Measurements from ENCODE around the gene CHRNA7. TPM values are rescaled to one million over a fixed set of nuclear protein-coding genes. Genes with fewer than 3 reads are reported as not detected.

Gene CHRNA7
- total and polyA plus RNA-seq, 9 of the 15 experiments (the other 6 are each of a cell fraction or from before 2014, with no cell fraction given): 0.04 TPM; not detected in 8

- TF ChIP-seq ZSCAN32 (CRISPR knock-in tag; IDR thresholded peaks at IDR 0.05): no peak
- no peak for TF ChIP-seq ARID1B (IDR thresholded peaks at IDR 0.05)
- no peak for TF ChIP-seq ZNF76 (CRISPR knock-in tag; IDR thresholded peaks at IDR 0.05; ENCODE audit: borderline replicate concordance)
- no peak for TF ChIP-seq ZNF324 (CRISPR knock-in tag; IDR thresholded peaks at IDR 0.05)
Measured at GRCh38 chr15:32120577-32121383, 90.5 kb downstream of the CHRNA7 start (continued).

- DNase-seq (ENCODE audit: extremely low read depth in 1 of 4, low spot score in 3 of 4) (no peak), FAIRE-seq (no peak), ATAC-seq (no peak)
- H3K79me2 ChIP-seq (ENCODE audit: control insufficient read depth, insufficient read depth, low read length): no peaks in the 10 kb centered on the region
- H2AFZ ChIP-seq (ENCODE audit: low read depth, low read length): no peak overlapping the region
- TF ChIP-seq TRIM24 (IDR thresholded peaks at IDR 0.05) (no peak), CBFA2T2 (conservative IDR thresholded peaks at IDR 0.05) (no peak), MECOM (CRISPR knock-in tag; IDR thresholded peaks at IDR 0.05) (no peak), HES1 (IDR thresholded peaks at IDR 0.05; ENCODE audit: low read depth) (no peak), KLF1 (tag; IDR thresholded peaks at IDR 0.05) (no peak), ZFPM2 (CRISPR knock-in tag; IDR thresholded peaks at IDR 0.05) (no peak), RBM15 (IDR thresholded peaks at IDR 0.05; ENCODE audit: insufficient read depth, low read length) (no peak), ZFP1 (CRISPR knock-in tag; IDR thresholded peaks at IDR 0.05) (no peak), ZNF274 (IDR thresholded peaks at IDR 0.05; ENCODE audit: borderline replicate concordance, low read depth, low read length) (no peak)
- no peak overlapping the region for H3K4me3 ChIP-seq
- ChIA-PET CTCF (ENCODE audit: low intra/inter-chr PET ratio) (no interaction called here), POLR2A (no interaction called here)
- intact Hi-C loops (cut with micrococcal nuclease) (no loop called here), in situ Hi-C loops (cut with MboI) (no loop called here)
- no peaks in the 10 kb centered on the region for H3K36me3 ChIP-seq (ENCODE audit: control insufficient read depth, insufficient read depth, low read length)
- no peaks in the 10 kb centered on the region for H3K9me1 ChIP-seq (ENCODE audit: control insufficient read depth, insufficient read depth, low read length)
- no peak overlapping the region for H3K27ac ChIP-seq (ENCODE audit: extremely low read depth, low read depth, low read length)
- H4K20me1 ChIP-seq (replicated peaks; ENCODE audit: control insufficient read depth, insufficient read depth, low read length): no peaks in the 10 kb centered on the region
- no peak overlapping the region for H3K9ac ChIP-seq (ENCODE audit: insufficient read depth in 1 of 2, low read depth in 2 of 2, low read length in 2 of 2)
- WGBS (ENCODE audit: insufficient coverage, low coverage, missing lambda C conversion rate): 0% methylated on average over 6 of the region's 6 CpGs
- H3K27me3 ChIP-seq (ENCODE audit: control insufficient read depth in 2 of 2, insufficient read depth in 2 of 2, low read length in 2 of 2): peaks cover 0 to 12% of the 10 kb centered on the region in 2 experiments; a peak in 1 of 5 replicates
- H3K4me1 ChIP-seq (replicated peaks in 1 of 2; ENCODE audit: control insufficient read depth in 2 of 2, insufficient read depth in 2 of 2, low read length in 2 of 2): no peaks in the 10 kb centered on the region
- no TSS peak for BruUV-seq (replicated peaks)
- H3K9me3 ChIP-seq (replicated peaks; ENCODE audit: control insufficient read depth, insufficient read depth, low read depth, low read length): no peaks in the 10 kb centered on the region
- no peak overlapping the region for H3K4me2 ChIP-seq (ENCODE audit: insufficient read depth, low read length)
Measured at GRCh38 chr15:32121384-32121695, 91.0 kb downstream of the CHRNA7 start.

Measured in K562 (cell line).